UCSD-AML1 (cell line): ENCODE results near the gene RTN4IP1.
"Not testable (repeated sequence)": the region's sequence is repeated elsewhere in the genome, so short reads cannot be mapped to it uniquely, and the experiment has no call there.

Source experiments
- DNase-seq: peaks from one replicate; lab custom pipeline; 2025; ENCODE audit not compliant: unreplicated experiment; lab: John Stamatoyannopoulos, UW

Gene RTN4IP1

DNA sequence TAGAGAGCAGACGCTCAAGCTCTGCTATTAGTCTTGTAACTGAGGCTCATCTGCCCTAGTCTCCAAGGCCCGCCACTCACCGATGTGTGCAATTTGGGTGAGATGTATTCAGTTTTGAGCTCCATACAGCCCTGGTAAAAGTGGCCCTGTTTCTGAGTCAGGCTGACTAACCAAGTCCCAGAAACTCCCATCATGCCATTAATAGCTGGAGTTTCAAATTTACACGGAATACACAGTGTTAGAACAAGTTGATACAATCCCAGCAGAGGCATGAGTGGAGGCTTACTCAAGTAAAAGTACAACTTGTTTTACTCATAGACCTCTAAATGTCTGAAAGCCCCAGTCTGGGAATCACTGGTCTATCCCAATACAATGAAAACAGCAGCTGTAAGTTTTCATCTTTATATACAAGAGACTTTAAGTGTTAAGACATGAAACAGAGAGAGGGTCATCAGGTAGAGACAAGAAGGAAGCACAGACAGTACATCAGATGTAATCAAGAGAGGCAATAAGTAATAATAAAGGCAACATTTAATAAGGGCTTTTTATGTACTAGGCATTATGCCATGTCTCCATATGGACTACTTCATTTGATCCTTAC, 42.4 kb downstream of the RTN4IP1 start:
- no peak for DNase-seq

DNA sequence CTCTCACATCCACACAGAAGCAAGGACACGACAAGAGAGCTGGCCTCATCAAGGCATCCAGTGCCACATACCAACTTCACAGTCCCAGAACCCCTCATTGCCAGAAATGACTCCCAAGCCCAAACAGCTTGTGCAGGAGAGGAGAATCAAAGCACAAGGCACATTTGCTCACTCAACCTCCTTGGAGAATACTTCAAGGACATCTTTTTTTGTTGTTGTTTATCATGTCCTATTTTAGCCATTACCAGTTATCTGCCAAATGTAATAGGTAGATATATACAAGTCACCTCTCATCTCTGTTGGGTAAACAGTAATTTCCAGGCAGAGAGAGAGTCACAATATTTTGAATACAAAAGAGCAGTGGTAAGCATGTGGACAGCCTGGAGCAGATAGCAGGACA, 47.8 kb downstream of the RTN4IP1 start:
- no peak for DNase-seq

DNA sequence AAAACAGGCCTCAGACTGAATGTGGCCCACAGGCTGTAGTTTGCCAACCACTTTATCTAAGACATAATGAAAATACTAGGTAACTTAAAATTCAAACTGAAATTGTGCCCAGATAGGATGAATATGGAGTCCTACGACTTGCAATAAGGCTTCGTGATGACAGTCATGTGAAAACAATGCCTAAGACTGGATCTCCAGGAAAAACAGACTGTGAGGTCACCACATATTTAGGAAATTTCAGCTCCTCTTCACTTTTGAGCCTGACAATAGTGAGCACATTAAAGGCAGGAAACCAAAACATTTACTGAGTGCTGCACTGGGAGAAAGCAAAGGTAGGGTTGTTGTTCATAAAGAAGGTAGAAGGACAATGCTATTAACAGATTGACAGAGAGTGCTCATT, 50.0 kb downstream of the RTN4IP1 start:
- no peak for DNase-seq

DNA sequence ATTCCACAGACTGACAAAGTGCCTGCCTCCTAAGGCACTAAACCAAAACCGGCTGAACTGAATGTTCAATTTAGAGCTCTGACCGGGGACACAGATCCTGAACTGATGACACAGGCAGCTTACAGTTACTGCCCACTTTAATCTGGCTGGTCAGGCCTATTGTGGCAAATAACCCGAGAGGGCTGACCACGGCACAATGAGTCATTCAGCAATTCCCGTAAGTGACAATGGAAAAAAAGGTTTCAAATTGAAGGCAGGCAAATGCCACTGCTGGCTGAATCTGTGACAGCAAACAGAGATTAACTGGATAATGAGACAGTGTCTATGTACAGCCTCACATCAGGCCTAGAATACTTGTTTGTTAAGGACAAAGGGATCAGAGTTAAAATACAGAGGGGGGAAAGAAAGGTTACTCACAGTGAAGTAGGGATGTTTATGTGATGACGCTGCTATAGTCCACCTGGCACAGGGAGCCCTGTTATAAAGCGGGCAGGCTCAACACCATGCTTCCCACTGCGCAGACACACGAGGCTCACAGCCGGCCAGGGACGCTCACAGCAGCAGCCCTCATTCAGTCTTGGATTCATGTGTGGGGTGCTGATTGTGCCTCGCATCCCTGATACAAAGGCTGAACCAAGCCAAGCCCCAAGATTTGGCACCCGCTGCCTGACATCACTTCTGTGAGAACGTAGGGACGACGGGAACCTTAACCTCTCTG, 54.4 kb downstream of the RTN4IP1 start:
- DNase-seq, result peak; percentile 14

DNA sequence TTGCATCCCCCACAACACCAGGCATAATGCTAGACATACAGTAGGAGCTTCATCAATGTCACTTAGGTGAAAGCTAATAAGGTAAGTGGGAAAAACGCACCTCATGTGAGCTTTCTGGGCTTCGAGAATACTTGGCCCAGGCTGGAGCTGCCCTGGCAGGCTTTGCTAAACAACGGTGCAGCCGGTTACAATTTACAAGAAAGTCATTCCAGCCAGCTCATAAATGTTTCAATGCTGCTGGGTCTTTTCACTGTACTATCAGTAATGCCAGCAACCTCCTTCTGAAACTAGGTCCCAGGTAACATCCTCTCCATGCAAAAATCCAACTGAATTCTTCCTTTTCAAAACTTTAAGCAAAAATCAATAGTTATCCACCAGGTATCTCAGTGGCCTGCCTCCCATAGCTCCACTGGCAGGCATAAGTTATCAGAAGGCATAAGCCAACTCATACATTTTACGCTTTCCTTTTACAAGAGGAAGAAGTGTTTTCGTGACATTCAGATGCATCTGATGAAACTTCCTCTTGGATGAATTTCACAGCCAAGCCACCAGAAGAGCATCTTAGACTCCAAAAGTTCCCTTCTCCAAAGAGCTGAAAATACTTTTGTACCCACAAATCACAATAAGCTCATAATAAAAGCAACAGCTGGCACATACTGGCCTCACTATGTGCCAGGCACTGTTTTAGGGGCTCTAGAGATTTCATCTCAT, 56.3 kb downstream of the RTN4IP1 start:
- DNase-seq, result no peak

DNA sequence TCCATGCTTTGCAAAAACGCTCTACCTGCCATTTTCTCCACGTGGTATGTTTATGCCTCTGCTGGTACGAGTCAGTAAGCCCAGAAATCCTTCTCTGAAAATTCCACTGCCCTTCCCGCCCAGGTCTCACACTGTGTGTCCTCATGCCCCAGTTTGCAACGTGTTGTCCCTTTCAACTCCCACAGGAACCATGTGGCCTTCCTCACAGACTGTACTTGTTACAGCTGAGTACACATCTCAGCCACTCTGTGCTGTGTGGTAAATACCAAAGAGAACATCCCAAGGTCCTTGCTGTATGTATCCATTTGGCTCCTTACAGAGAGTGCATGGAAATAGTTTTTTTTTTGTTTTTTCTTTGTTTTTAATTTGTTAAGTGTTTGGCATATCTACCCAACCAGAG, 56.9 kb downstream of the RTN4IP1 start:
- DNase-seq, result no peak

DNA sequence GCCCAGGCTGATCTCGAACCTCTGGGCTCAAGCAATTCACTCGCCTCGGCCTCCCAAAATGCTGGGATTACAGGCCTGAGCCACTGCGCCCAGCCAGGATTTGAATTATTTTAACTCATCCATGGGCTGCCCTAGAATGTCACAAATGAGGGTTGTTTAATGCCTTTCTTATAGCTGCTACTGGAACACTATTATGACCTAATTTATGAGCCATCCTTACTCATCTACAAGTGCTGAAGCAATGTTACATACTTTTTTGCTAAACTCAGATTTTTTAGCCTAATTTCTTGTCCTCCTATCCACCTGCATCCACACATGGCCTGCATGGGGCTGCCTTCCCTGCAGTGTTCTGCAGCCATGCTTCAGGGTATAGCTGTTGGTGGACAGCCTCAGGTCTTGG, 59.9 kb downstream of the RTN4IP1 start:
- DNase-seq, result no peak

DNA sequence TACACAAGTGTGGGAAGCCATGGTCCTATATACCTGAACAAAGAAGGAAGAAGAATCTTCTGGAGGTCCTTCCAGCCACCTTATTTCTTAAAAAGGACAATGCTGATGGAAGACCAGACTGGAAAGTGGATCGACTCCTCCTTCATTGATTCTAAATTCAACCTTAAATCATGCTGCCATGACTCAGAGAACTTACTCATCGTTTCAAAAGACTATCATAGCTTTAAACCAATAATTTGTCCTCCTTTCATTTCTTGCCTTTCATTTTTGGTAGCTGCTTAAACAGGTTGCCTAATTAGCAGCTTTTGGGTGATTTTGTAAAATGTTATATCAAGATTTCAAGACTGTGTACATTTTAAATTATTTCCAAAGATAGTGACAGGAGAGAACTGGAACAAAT, 60.8 kb downstream of the RTN4IP1 start:
- DNase-seq, result no peak

- no peak for DNase-seq
Measured at GRCh38 chr6:106564476-106564875, 64.8 kb downstream of the RTN4IP1 start.

GRCh38 chr6:106563614-106564013, 65.7 kb downstream of the RTN4IP1 start:
- DNase-seq, result no peak

GRCh38 chr6:106561686-106562405, 67.5 kb downstream of the RTN4IP1 start:
- no peak for DNase-seq

DNA sequence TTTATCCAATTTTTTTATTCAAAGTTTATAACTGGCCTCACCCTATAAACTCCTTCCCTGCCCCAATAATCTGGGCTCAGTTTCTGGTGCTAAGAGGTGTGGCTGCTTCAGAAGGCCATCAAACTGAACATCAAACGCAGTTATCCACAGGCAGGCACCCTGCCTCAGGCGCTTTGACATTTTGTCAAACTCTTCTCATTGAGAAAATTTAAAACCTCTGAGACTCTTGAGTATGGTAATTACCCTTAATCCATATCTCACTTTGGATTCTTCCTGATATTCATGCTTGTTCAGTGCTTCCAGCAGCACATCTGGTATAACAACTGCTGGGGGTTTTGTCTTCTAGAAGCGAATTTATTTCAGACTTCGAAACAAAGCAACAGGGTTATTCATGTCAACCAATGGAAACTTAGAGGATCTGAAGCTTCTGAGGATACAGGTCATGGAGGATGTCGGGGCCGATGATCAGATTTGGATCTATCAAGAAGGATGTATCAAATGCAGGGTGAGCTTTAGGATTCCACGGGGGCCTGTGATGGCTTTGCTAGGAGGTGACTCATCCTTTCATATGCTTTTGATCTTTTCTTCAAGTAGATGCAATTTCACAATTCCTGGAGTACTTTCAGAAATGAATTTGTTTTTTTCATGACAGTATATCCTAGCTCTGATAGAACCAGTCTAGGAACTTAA, 68.2 kb downstream of the RTN4IP1 start:
- DNase-seq, result no peak

DNA sequence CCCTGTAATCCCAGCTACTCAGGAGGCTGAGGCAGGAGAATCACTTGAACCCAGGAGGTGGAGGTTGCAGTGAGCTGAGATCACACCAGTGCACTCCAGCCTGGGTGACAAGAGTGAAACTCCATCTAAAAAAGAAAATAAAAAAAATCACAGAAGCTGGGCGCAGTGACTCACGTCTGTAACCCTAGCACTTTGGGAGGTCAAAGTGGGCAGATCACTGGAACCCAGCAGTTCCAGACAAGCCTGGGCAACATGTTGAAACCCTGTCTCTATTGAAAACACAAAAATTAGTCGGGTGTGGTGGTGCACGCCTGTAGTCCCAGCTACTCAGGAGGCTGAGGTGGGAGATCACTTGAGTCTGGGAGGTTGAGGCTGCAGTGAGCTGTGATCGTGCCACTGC, 69.6 kb downstream of the RTN4IP1 start:
- DNase-seq, result not testable (repeated sequence)

DNA sequence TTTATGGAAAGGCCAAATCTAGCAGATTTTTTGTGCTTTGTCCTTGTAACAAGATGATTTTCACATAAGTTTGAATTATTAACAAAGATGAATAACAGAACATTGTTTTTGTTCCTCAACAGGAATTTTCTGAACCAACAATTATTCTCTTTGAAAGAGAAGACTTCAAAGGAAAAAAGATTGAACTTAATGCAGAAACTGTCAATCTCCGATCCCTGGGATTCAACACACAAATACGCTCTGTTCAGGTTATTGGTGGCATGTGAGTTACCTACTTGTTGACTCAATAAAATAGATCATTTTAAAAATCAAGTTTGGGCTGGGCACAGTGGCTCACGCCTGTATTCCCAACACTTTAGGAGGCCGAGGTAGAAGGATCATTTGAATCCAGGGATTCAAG, 70.9 kb downstream of the RTN4IP1 start:
- no peak for DNase-seq

DNA sequence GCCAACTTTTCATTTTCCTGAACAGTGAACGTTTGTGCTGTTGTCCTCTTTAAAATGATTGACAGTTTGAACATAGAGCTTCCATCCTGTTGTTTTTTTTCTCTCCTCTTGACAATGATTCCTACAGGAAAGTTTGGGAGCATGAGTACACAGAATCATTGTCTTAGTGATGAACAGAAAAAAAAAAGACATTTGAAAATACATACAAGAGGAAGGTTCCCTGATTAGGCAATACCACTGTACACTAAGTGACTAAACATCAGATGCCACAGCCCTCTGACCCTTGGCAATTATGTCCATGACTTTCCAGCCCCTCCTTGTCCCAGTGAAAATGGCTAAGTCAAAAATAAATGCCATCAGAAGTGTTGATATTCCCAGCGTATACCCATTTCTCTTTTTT, 71.5 kb downstream of the RTN4IP1 start:
- DNase-seq, result no peak

DNA sequence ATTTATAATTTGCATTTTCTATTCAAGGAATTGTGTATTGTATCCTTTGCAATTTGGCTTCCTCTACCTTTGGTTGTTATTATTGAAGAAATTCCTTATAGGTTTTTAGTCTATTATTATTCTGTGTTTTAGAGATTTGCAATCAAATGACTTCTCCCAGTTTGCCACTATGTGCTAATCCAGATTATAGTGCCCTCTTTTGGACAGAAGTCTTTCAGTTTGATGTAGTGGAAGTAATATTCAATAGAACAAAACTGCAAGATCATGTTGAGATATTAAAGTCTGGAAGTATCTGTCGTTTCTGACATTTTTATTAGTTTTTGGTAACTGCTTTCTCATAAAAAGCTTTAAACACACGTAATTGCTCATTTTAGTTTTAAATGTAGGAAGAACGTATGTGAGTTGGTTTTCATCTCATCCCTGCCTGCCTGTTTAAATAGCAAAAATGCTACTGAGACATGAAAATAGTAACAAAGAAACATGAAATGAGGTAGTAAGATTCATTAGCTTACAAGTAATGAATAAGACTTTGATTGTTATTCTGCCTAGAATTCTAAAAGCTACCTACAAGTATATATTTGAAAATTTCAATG, 72.8 kb downstream of the RTN4IP1 start:
- no peak for DNase-seq

GRCh38 chr6:106555767-106556166, 73.5 kb downstream of the RTN4IP1 start:
- DNase-seq, result no peak

DNA sequence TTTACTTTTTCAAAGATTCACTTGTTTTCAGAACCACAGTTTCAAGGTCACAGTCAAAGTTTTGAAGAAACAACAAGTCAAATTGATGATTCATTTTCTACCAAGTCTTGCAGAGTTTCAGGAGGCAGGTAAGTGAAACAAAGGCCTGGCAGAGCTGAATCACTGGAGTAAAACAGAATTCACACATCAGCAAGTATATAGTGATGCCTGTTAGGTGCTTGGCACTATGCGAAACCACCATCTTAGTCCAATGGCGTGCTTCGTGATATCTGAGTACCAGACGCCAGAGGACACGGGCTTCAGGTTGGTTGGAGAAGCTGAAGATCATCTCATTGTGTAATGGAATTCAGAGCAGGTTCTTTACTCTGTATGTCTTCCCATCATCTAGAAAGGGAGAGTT, 75.9 kb downstream of the RTN4IP1 start:
- no peak for DNase-seq

DNA sequence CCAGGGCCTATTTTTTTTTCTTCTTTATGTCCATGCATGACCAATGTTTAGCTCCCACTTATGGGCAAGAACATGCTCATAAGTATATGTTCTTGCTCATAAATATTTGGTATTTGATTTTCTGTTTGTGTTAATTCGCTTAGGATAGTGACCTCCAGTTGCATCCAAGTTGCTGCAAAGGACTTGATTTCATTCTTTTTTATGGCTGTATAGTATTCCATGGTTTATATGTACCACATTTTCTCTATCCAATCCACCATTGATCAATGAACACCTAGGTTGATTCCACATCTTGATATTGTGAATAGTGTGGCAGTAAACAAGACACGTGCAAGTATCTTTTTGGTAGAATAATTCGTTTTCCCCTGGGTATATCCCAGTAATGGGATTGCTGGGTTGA, 78.1 kb downstream of the RTN4IP1 start:
- DNase-seq, result no peak

DNA sequence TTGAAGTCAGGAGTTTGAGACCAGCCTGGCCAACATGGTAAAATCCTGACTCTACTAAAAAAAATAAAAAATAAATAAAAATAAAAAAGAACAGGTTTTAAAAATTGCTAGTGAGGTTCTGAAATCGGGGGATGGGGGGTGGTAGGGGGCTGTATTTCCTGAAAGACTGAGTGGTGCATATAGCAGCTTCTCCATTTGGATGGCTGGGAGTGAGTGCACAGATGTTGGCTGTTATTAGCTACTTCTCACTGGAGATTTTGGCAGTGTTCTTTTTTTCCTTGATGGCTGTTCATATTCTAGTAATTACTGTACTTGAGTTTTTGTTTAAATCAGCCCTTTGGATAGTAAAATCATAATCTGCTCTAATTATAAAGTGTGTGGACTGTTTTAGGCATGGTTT, 79.8 kb downstream of the RTN4IP1 start:
- no peak for DNase-seq
